ENCODE data around the gene TTLL8.
A peak's percentile ranks its signal among the peaks of the same experiment; 100 is the strongest.

TTLL8 gene

DNA sequence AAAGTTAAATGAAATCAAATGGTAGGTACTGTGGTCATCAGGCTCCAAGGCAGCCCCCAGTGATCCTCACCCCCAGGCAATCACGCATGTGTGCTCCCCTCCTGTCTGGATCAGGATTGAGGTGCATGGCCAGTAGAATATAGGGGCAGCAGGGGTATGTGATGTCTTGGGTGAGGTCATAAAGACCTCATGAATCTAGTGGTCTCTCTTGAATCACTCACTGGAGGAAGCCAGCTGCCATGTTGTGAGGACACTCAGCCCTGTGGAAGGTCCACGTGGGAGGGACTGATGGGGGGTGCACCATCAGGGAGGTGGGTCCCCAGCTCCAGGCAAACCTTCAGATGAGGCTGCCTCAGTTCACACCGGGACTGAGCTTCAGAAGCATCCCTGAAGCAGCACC lies 38.8 kb downstream of the TTLL8 start:
- no peak for DNase-seq

DNA sequence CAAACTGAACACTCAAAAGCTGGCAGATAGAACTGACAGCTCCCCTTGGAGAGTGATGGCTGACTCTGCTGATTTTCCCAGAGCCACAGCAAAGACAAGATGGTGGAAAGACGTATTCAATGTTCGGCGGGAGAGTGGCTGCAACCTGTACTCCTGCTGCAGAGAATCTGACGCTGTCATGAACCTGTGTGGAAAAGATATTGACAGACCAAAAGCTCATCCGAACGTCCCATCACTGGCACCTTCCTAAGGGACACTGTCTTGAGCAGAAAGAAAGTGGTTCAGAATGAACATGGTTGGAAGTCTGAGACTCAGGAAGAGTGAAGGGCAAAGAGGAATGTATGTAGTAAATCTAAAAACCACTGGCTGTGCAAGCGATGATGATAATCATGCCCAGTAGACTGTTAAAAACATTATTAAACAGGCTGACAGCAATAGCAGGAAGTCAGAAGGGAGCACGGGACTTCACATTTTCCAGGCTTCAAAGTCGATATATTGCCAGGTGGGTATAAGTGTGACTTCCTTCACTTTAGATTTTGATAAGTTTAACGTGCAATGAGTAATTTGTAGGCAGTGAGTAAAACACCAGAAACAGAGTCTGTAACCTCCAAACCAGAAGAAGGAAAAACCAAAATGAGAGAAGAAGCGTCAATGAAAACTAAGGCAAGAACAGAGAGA lies 39.4 kb downstream of the TTLL8 start:
- DNase-seq = no peak

GRCh38 chr22:50017701-50018224 lies 40.3 kb downstream of the TTLL8 start:
- DNase-seq = no peak

GRCh38 chr22:50016988-50017700 lies 41.0 kb downstream of the TTLL8 start:
- no peak for DNase-seq

GRCh38 chr22:50016308-50016987 lies 41.6 kb downstream of the TTLL8 start:
- DNase-seq = no peak

DNA sequence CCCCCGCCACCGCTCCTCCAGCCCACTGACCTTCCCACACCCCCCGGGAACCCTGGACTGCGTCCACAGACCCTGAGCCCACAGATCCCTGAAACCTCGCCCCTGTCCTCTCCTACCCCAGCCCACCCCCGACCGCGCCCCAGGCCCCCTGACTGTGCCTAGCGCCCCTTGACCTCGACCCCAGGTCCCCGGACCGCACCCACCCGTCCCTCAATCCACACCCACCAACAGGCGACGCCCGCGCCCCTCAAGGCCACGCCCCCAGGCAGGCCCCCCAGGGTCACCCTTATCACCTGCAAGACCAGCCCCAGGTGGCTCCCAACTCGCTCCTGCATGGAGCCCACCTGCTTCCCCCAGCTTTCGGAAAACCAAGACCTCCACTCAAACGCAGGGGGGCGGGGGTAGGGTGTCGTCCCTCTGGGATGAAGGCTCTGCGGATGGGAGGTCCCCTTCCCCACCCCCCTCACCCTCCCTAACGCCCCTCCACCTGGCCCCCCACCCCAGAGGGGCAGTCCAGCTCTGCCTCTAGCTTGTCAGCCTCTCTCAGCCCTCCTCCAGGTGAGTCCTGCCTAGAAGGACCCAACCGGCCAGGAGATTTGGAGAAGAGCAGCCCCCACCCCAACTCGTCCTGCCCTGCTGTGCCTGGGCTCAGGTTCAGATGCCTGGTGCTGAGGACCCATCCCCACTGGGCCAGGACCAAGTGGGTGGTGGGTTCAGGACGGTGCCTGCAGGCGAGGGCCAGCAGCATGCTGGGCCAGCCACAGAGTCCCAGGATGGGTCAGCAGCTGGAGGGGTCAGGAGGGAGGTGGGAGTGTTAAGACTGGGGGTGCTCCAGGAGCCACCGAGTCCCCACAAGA lies 42.4 kb downstream of the TTLL8 start:
- no peak for DNase-seq

DNA sequence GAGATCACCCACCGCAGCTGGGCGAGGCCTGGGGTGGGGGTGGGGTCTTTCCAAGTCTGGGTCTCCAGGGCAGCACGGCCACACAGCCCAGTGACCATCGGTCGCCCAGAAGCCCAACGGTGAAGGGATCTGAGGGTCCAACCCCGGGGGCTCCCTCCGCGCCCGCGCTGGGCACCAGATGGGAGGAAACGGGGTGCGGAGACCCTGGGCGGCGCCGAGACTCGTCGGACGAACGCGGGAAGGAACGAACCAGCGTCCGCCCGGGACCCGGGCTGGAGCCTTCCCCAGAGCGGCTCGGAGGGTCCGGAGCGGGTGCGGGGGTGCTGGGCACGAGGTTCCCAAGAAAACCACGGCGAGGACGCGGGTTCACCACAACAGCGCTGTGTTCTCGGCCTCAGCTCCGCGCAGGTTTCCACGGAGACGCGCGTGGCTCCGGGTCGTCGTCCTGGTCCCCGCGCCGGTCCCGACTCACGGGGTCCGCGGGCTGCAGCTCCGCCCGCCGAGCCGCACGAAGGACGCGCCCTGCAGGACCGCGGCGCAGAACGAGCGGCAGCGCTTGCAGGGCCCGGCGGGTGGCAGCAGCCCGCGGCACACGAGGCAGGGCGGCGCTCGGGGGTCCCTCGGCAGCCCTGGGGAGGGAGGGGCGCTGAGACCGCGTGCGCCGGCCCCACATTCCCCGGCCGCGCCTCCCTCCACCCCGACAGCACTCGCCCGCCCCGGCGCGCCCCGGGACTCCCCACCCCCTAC lies 43.3 kb downstream of the TTLL8 start:
- DNase-seq = no peak

GRCh38 chr22:50014053-50014501 lies 44.0 kb downstream of the TTLL8 start:
- no peak for DNase-seq

- peak in 2 of 51 donors; percentile 1 to 30 for DNase-seq
Observed at GRCh38 chr22:50012211-50013181, 45.6 kb downstream of the TTLL8 start, which contains the start of gene IL17REL. Gene IL17REL (minus strand): TSS chr22:50012765. CDS start chr22:50012646, 119 bp downstream.

DNA sequence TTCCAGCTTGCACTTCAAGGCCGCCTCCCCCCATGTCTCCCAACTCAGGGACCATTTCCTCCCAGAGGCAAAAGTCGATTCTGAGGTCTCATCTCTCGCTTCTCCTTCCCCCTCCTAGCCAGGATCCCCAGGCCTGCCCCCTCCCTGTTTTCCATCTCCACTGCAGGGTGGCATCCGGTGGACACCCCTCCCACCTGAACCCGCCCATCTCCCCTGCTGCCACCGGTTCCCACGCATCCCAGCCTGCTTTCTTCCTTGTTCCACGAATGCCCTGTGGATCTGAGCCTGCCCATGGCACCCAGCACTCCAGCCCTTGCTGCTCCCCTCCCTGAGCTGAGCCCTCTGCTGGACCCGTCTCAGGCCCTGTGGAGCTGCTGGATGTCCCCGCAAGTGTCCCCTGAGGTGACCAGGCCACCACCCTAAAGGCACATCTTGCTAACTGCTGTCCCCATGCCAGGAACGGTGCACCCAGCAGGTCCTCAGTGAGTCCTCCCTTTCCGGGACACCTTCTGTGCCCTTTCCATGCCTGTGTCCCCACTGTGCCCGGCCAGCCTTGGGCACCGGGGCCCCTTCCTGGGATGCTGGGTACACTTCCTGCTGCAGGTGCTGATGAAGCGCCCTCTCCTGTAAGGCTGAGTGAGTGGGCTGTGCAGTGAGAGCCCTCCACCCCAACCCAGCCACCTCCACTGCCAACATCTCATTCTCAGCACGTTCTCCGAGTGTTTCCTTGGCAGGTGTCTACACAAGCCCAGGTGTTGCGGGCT lies 46.5 kb downstream of the TTLL8 start:
- DNase-seq = no peak

- no peak for DNase-seq
Observed at GRCh38 chr22:50010676-50011446, 47.2 kb downstream of the TTLL8 start.

DNA sequence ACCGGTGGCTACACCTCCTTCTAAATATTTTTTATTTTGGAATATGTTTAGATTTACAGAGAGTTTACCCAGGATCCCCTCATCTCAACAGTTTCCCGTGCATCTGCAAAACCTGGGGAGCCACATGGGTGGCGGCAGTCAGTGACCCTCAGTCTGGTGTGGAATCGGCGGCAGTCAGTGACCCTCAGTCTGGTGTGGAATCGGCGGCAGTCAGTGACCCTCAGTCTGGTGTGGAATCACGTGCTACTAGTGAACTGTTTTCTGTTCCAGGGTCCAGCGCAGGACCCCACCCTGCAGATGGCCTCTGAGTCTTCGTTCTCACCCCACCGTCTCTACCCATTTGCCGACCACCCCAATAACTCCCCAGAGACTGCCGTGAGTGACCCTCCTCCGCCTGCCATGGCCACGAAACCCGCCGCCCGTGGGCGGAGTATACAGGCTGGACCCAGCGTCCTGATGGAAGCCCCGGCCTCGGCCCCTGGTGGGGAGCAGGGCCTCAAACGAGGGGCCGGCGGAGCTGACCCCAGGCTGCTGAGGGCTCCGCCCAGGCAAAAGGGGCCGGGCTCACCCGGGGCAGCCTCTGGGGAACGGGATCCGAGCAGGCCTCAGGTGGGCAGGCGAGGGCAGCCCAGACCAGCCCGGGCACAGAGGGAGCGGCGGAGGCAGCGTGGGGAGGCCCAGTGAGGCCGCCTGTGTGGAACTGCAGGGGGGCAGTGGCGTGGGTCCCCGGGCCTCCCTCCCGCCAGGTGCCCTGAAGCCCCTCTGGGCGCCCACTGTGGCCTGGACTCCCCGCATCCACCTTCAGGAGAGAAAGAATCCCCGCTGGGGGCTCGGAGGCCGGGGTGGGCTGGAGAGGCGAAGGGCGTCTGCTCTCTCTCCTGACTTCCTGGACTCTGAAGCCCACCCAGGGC lies 48.1 kb downstream of the TTLL8 start:
- DNase-seq = no peak

DNA sequence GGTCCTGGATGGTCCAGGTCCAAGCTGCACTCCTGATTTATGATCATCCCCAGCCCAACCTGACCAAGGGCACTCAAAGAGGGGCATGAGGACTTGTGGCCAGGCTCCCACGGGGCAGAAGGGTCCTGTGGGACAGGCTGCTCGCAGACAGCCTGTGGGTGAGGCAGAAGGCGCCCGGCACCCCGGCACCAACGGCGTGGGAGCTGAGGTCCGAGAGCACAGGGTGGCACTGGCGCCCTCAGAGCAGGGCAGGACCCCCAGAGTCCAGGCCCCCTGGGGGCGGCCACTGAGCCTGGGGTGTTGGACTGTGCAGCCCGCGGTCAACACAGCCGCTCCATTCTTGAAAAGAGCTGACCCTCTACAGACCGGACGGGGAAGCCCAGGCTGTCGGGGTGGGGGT lies 48.8 kb downstream of the TTLL8 start:
- no peak for DNase-seq

- DNase-seq = no peak
Observed at GRCh38 chr22:50008151-50009040, 49.7 kb downstream of the TTLL8 start.

GRCh38 chr22:50007057-50007511 lies 51.0 kb downstream of the TTLL8 start:
- no peak for DNase-seq
